ENCODE data around the gene SAP30BP.

SAP30BP gene

DNA sequence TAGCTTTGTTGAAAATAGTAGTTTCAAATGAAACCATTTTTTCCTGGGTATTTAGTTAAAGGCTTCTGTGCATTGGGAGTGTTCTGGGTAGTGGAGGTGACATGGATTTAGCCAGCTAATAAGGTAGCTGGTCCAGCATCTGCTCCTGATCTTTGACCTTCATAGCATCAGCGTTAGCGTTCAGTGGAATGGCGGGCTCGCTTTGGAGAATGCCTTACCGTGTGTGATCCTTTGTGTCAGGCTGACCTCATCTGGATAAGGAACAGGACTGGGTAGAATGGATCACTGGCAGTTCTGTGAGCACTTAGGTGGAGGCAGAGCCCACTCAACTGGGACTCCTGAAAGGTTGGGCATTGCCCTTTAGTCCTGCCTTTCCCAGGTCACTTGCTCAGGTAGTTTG lies 3.7 kb downstream of the SAP30BP start:
- no peak overlapping the region for H3K4me3 ChIP-seq (replicated peaks in 1 of 2; ENCODE audit: low read depth in 2 of 2, low read length in 2 of 2)
- TF ChIP-seq, protein P1, sequence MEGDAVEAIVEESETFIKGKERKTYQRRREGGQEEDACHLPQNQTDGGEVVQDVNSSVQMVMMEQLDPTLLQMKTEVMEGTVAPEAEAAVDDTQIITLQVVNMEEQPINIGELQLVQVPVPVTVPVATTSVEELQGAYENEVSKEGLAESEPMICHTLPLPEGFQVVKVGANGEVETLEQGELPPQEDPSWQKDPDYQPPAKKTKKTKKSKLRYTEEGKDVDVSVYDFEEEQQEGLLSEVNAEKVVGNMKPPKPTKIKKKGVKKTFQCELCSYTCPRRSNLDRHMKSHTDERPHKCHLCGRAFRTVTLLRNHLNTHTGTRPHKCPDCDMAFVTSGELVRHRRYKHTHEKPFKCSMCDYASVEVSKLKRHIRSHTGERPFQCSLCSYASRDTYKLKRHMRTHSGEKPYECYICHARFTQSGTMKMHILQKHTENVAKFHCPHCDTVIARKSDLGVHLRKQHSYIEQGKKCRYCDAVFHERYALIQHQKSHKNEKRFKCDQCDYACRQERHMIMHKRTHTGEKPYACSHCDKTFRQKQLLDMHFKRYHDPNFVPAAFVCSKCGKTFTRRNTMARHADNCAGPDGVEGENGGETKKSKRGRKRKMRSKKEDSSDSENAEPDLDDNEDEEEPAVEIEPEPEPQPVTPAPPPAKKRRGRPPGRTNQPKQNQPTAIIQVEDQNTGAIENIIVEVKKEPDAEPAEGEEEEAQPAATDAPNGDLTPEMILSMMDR (IDR thresholded peaks at IDR 0.05; ENCODE audit: low read depth, low read length) = no peak
- DNase-seq (ENCODE audit: low read depth in 2 of 2) = no peak

DNA sequence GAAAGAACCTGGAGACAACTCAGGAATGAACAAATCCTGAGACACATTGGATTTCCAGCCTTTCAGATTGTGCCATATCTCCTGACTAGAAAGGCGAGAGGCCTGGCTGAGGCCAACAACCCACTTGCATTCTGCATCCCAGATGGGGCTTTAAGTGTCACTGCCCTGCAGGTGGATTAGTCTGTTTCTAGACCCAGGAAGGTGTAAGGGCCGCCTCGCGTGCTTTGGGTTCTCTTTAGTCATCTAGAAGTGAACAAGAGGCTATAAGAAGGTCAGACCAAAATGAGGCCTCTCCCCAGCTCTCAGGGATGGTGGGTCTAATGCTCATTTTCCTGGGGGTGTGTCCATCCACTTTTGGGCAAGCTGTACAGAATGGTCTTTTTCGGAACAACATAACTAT lies 4.9 kb downstream of the SAP30BP start:
- TF ChIP-seq, protein P1 (IDR thresholded peaks at IDR 0.05; ENCODE audit: low read depth, low read length) = no peak
- H3K4me3 ChIP-seq (replicated peaks in 1 of 2; ENCODE audit: low read depth in 2 of 2, low read length in 2 of 2) = no peak overlapping the region
- DNase-seq (ENCODE audit: low read depth in 2 of 2) = no peak

DNA sequence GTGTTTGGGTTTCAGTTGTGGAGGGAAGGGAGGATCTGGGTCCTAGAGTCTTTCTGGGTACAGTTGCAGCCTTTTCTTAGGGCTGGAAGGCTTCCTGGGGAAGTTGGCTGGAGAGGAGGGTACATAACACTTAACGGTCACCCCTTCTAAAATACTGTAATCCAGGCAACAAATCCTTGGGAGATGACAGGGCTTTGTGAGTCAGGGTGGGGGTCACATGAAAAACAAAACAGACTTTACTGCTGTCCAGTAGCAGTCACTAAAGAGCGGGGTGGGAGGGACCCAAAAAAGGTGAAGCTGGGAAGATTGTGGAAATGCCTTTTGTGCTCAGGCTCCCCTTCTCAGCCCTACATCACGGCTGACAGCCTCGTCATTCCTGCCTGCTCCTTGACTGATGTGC lies 6.3 kb downstream of the SAP30BP start:
- TF ChIP-seq, protein P1 (IDR thresholded peaks at IDR 0.05; ENCODE audit: low read depth, low read length) = no peak
- no peak for DNase-seq (ENCODE audit: low read depth in 2 of 2)
- H3K4me3 ChIP-seq (replicated peaks in 1 of 2; ENCODE audit: low read depth in 2 of 2, low read length in 2 of 2) = no peak overlapping the region

GRCh38 chr17:75676461-75676860 lies 9.3 kb downstream of the SAP30BP start:
- no peak overlapping the region for H3K4me3 ChIP-seq (replicated peaks in 1 of 2; ENCODE audit: low read depth in 2 of 2, low read length in 2 of 2)
- DNase-seq (ENCODE audit: low read depth in 2 of 2) = no peak
- TF ChIP-seq, protein P1 (IDR thresholded peaks at IDR 0.05; ENCODE audit: low read depth, low read length) = no peak

DNA sequence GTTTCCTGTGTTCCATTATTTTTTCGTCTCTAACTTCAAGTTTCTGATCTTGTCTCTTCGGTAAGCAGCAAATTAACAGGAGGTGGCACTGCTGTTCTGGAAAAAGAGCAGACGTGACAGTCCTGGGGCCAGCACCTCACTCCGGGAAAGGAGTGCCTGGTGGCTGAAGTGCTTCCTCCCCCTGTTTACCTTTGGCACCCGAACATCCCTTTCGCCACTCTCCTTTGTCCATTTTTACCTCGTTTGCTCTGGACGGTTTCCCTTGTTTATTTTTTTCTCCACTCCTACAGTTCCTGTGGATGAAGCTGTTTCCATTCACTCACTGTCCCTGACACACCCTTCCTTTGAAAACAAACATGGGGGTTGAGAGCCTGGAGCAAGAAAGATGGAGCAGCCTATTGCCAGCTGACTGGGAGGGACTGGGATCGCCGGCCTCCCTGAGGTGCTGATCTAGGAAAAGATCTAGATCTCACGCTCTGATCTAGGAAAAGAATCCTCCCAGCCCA lies 12.6 kb downstream of the SAP30BP start:
- peak; percentile 57 to 59 for DNase-seq (ENCODE audit: low read depth in 2 of 2)
- TF ChIP-seq, protein P1 (IDR thresholded peaks at IDR 0.05; ENCODE audit: low read depth, low read length) = peak; percentile 16
- no peak overlapping the region for H3K4me3 ChIP-seq (replicated peaks in 1 of 2; ENCODE audit: low read depth in 2 of 2, low read length in 2 of 2)

DNA sequence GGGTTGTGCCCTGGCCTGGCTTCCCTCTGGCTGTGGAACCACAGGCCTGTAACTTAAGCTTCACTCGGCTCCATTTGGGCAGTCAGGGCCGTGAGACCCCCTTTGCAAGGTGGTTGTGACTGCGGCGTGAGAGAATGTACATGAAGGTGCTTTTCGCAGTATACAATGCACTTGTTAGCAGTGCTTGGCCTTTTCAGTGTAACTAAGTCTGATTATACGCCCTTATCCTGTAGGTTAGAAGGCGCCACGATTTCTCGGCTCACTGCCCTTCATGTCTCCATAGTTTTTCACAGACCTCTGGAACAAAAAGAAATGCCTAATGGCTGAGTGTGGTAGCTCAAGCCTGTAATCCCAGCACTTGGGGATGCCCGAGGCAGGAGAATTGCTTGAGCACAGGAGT lies 13.3 kb downstream of the SAP30BP start:
- no peak for DNase-seq (ENCODE audit: low read depth in 2 of 2)
- TF ChIP-seq, protein P1 (IDR thresholded peaks at IDR 0.05; ENCODE audit: low read depth, low read length) = no peak
- H3K4me3 ChIP-seq (replicated peaks in 1 of 2; ENCODE audit: low read depth in 2 of 2, low read length in 2 of 2) = no peak overlapping the region

GRCh38 chr17:75681289-75681688 lies 14.2 kb downstream of the SAP30BP start:
- DNase-seq (ENCODE audit: low read depth in 2 of 2) = peak; percentile 46 to 47
- TF ChIP-seq, protein P1 (IDR thresholded peaks at IDR 0.05; ENCODE audit: low read depth, low read length) = no peak
- no peak overlapping the region for H3K4me3 ChIP-seq (replicated peaks in 1 of 2; ENCODE audit: low read depth in 2 of 2, low read length in 2 of 2)
